Right lobe of liver (tissue), 6 donors: ENCODE results near the gene SLC2A4. TPM values are rescaled to one million over a fixed set of nuclear protein-coding genes. Genes with fewer than 3 reads are reported as not detected.

Source experiments
- ATAC-seq, 4 donors: fragments of 200-7000 bp; cut with Tn5 transposase; one replicate each; pipeline ENCODE4 v1.9.1; 2020; ENCODE audit warnings: mild to moderate bottlenecking in 4 of 4, moderate library complexity in 4 of 4
- DNase-seq, 3 donors: peaks; one replicate each; pipeline ENCODE4 v3.0.0-alpha.2; 2020
- H3K27ac ChIP-seq, 3 donors: fragments of 200-600 bp; one replicate each; pipeline ENCODE4 v1.8.0; 2022
- H3K27me3 ChIP-seq, 2 donors: fragments of 200-600 bp; one replicate each; pipeline ENCODE4 v1.8.0; 2022
- H3K36me3 ChIP-seq, 4 donors: fragments of 200-600 bp; sonication (generic) in 1 of 4; one replicate each; pipeline versions ENCODE4 v1.5.1 to v1.8.0; 2017 to 2022; ENCODE audit warnings: control low read depth in 1 of 4
- H3K4me1 ChIP-seq, 4 donors: fragments of 200-600 bp; sonication (generic) in 1 of 4; one replicate each; pipeline versions ENCODE4 v1.5.1 to v1.8.0; 2017 to 2022; ENCODE audit warnings: control low read depth in 1 of 4
- H3K4me3 ChIP-seq, 3 donors: fragments of 200-600 bp; one replicate each; pipeline ENCODE4 v1.8.0; 2022
- H3K9me3 ChIP-seq, 4 donors: fragments of 200-600 bp; sonication (generic) in 1 of 4; one replicate each; pipeline versions ENCODE4 v1.5.1 to v1.8.0; 2017 to 2022; ENCODE audit warnings: control low read depth in 1 of 4
- POLR2A ChIP-seq: fragments of 450-650 bp; IDR thresholded peaks from one replicate; pipeline ENCODE4 v1.6.1; 2017; ENCODE audit warnings: antibody characterized with exemption, mild to moderate bottlenecking
- WGBS: methylation state at CpG from one replicate; pipeline ENCODE4 v1.1.6; 2018; ENCODE audit warnings: low coverage, low lambda C conversion rate; ENCODE audit not compliant: insufficient coverage; ENCODE audit errors: missing lambda C conversion rate; 5-methylcytosine and 5-hydroxymethylcytosine counted together
- intact Hi-C, 2 donors: fragments of 100-400 bp; cut with DNase I; formaldehyde crosslinking; loops; one replicate each; pipeline versions ENCODE4 v1.11.2 to v1.14.1; 2022
- total RNA-seq, 6 experiments: library from RNA; depleted of rRNA in 2 of 6; stranded (reverse); fragments of >200 nt in 2 of 6; fragmentation: NEBNext Ultra II Directional in 3 of 6; extraction: Animal tissue kit (Norgen Biotek cat#: 25700) in 3 of 6; gene quantifications; one replicate each; pipeline versions ENCODE4 v1.1.0 to v1.2.4, GENCODE V29; 2016 to 2023
- TF ChIP-seq, protein P1 (sequence below), 4 donors: fragments of 200-600 bp in 3 of 4; fragments of 450-650 bp in 1 of 4; IDR thresholded peaks; one replicate each; pipeline versions ENCODE4 v1.5.1 to v1.8.0; 2016 to 2022; ENCODE audit warnings: antibody characterized with exemption in 4 of 4, mild to moderate bottlenecking in 2 of 4
- donor health status: DM: no; HTN: yes; CAD: no.
- donor health status: DM: no; HTN: no; CAD: no.
- donor health status: DM: no; HTN: no; CAD: no.
- donor health status: DM: no; HTN: yes; CAD: no.
- donor health status: DM: no; HTN: yes; CAD: no.

SLC2A4 gene
- total RNA-seq, 6 experiments from 2014 or later = 0.66 to 2.1 (median 1.4) TPM

DNA sequence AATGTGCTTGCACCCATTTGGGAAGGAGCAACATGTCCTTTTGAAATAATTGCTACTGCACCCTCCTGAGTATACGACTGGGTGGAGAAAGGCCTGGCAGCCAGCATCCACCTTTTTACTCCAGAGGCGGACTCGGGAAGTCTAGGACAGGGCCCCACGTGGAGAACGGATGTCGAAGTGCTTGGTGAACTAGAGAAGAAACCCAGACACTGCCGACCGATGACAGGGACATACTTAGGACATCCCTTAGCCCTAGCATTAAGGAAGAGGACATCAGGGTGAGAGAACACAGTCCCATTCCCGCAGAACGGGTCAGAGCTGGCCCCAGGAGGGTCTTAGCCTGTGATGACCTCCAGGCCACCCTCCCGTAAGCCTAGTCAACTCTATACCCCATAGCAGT lies 9.2 kb downstream of the SLC2A4 start:
- DNase-seq (no peak), ATAC-seq (no peak)
- Histone ChIP-seq H3K27me3 (no peaks in the 10 kb centered on the region), H3K4me3 (no peak overlapping the region), H3K4me1 (peaks cover 0 to 5% (median 2%) of the 10 kb centered on the region in 4 donors), H3K27ac (no peak overlapping the region), H3K36me3 (no peaks in the 10 kb centered on the region), H3K9me3 (no peaks in the 10 kb centered on the region)
- 56% methylated on average over 6 of the region's 11 CpGs for WGBS
- TF ChIP-seq, protein P1, sequence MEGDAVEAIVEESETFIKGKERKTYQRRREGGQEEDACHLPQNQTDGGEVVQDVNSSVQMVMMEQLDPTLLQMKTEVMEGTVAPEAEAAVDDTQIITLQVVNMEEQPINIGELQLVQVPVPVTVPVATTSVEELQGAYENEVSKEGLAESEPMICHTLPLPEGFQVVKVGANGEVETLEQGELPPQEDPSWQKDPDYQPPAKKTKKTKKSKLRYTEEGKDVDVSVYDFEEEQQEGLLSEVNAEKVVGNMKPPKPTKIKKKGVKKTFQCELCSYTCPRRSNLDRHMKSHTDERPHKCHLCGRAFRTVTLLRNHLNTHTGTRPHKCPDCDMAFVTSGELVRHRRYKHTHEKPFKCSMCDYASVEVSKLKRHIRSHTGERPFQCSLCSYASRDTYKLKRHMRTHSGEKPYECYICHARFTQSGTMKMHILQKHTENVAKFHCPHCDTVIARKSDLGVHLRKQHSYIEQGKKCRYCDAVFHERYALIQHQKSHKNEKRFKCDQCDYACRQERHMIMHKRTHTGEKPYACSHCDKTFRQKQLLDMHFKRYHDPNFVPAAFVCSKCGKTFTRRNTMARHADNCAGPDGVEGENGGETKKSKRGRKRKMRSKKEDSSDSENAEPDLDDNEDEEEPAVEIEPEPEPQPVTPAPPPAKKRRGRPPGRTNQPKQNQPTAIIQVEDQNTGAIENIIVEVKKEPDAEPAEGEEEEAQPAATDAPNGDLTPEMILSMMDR (IDR thresholded peaks at IDR 0.05) = no peak
- TF ChIP-seq POLR2A = no peak
- intact Hi-C loops = no loop called here

DNA sequence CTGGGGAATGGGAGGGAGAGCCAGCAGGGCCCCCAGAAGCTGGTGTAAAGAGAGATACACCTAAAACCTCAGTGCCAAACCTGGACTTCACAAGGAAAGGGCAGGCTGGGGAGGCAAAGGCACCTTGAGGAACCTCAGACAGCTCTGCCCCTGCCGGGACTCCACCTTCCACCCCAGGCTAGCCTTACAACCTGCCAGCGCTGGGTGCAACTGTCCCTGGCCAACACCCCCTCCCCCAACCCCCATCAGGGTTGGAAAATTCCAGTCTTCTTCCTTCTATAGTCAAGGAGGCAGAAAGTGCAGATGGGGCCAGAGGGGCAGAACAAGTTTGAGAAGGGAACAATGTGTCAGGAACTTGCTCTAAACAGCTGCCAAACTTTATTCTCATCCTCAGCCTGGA lies 10.7 kb downstream of the SLC2A4 start:
- intact Hi-C loops = no loop called here
- Histone ChIP-seq H3K4me1 (peaks cover 0 to 13% (median 2%) of the 10 kb centered on the region in 4 donors), H3K4me3 (no peak overlapping the region), H3K9me3 (no peaks in the 10 kb centered on the region), H3K36me3 (no peaks in the 10 kb centered on the region), H3K27me3 (no peaks in the 10 kb centered on the region), H3K27ac (no peak overlapping the region)
- DNase-seq (no peak), ATAC-seq (no peak)
- WGBS = no CpG with 5 or more reads among the region's 2 CpGs
- TF ChIP-seq, protein P1 (IDR thresholded peaks at IDR 0.05) = no peak
- TF ChIP-seq POLR2A = no peak

DNA sequence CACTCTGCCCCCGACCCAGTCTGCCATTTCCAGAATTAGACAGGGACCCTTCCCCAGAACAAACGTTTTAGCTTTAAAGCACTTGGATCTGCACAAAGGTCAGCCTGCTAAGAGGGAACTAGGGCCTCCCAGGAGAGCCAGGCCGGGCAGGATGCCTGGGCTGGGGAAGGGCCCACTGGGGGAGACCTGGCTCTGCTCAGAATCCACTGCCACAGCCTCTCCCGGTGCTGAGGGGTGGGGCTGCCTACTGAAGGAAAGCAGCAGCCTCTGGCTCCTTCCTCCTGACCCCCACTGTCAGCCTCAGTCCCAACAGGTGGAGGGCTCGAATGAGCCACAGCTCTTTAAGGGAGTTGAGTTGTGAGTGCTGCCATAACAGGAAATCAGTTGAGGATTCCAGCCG lies 11.2 kb downstream of the SLC2A4 start:
- H3K27me3 ChIP-seq = no peaks in the 10 kb centered on the region
- no peak for TF ChIP-seq POLR2A
- TF ChIP-seq, protein P1 (IDR thresholded peaks at IDR 0.05) = no peak
- ATAC-seq (no peak), DNase-seq (no peak)
- no peaks in the 10 kb centered on the region for H3K36me3 ChIP-seq
- 50% methylated on average over 2 of the region's 6 CpGs for WGBS
- intact Hi-C loops = no loop called here
- no peaks in the 10 kb centered on the region for H3K9me3 ChIP-seq
- H3K27ac ChIP-seq = no peak overlapping the region
- H3K4me3 ChIP-seq = no peak overlapping the region
- H3K4me1 ChIP-seq = peaks cover 0 to 13% (median 2%) of the 10 kb centered on the region in 4 donors

DNA sequence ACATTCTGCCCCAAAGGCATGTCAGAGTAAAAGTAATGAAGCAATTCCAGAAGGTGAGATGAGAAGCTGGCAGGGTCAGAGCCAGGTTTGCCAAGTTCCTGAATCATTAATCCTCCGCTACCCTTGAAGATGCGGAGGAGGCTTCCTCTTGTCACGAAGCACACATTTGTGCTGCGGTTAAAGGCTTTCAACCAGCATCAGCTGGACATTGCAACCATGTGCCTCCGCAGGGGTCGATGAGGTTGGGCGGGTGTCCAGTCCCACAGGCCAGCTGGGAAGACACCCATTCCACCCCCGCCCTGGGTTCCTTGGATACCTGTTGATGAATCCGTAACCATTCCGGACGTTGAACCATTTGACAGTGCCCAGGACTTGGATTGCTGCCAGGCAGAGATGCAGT lies 11.6 kb downstream of the SLC2A4 start:
- H3K36me3 ChIP-seq = no peaks in the 10 kb centered on the region
- 67% methylated on average over 3 of the region's 11 CpGs for WGBS
- no peaks in the 10 kb centered on the region for H3K27me3 ChIP-seq
- TF ChIP-seq, protein P1 (IDR thresholded peaks at IDR 0.05) = no peak
- no peak for TF ChIP-seq POLR2A
- intact Hi-C loops = no loop called here
- DNase-seq (no peak), ATAC-seq (no peak)
- H3K27ac ChIP-seq = no peak overlapping the region
- no peaks in the 10 kb centered on the region for H3K9me3 ChIP-seq
- H3K4me1 ChIP-seq = peaks cover 0 to 13% (median 2%) of the 10 kb centered on the region in 4 donors
- H3K4me3 ChIP-seq = no peak overlapping the region
